Muscle layer of duodenum (tissue), 2 donors: Measurements from ENCODE around the gene DPH3.

ENCODE experiments used
- H3K27ac ChIP-seq: one replicate; pipeline ENCODE4 v1.7.0; 2013; ENCODE audit warnings: mild to moderate bottlenecking, low read length
- H3K27me3 ChIP-seq: one replicate; pipeline ENCODE4 v1.7.0; 2013; ENCODE audit warnings: low read depth, mild to moderate bottlenecking, control low read depth, low read length
- H3K36me3 ChIP-seq, 2 donors: one replicate each; pipeline ENCODE4 v1.7.0; 2013; ENCODE audit warnings: low read length in 2 of 2, control low read depth in 1 of 2, mild to moderate bottlenecking in 1 of 2; ENCODE audit not compliant: insufficient read depth in 2 of 2, control insufficient read depth in 1 of 2
- H3K4me1 ChIP-seq, 2 donors: one replicate each; pipeline ENCODE4 v1.7.0; 2013; ENCODE audit warnings: low read length in 2 of 2, mild to moderate bottlenecking in 2 of 2, control low read depth in 1 of 2, moderate library complexity in 1 of 2; ENCODE audit not compliant: insufficient read depth in 2 of 2, control insufficient read depth in 1 of 2
- H3K4me3 ChIP-seq, 2 donors: one replicate each; pipeline ENCODE4 v1.7.0; 2013; ENCODE audit warnings: low read length in 2 of 2, low read depth in 1 of 2, mild to moderate bottlenecking in 1 of 2
- H3K9me3 ChIP-seq, 2 donors: one replicate each; pipeline ENCODE4 v1.7.0; 2013; ENCODE audit warnings: low read length in 2 of 2, control low read depth in 1 of 2, mild to moderate bottlenecking in 1 of 2; ENCODE audit not compliant: control insufficient read depth in 1 of 2
- donor health status: healthy.

The DPH3 gene

GRCh38 chr3:16229681-16230080 is 35.1 kb downstream of the DPH3 start:
- no peaks in the 10 kb centered on the region for H3K36me3 ChIP-seq

GRCh38 chr3:16227566-16227965 is 37.2 kb downstream of the DPH3 start:
- H3K27ac ChIP-seq, result no peak overlapping the region
- no peaks in the 10 kb centered on the region for H3K9me3 ChIP-seq
- no peaks in the 10 kb centered on the region for H3K36me3 ChIP-seq
- H3K27me3 ChIP-seq, result no peaks in the 10 kb centered on the region
- H3K4me1 ChIP-seq, result no peaks in the 10 kb centered on the region
- H3K4me3 ChIP-seq, result no peak overlapping the region

More at GRCh38 chr3:16229681-16230080, 35.1 kb downstream of the DPH3 start:
- Histone ChIP-seq H3K27ac (no peak overlapping the region), H3K27me3 (no peaks in the 10 kb centered on the region), H3K4me1 (no peaks in the 10 kb centered on the region), H3K4me3 (no peak overlapping the region), H3K9me3 (no peaks in the 10 kb centered on the region)

- H3K9me3 ChIP-seq, result no peaks in the 10 kb centered on the region
- no peak overlapping the region for H3K27ac ChIP-seq
- no peaks in the 10 kb centered on the region for H3K4me1 ChIP-seq
- H3K36me3 ChIP-seq, result no peaks in the 10 kb centered on the region
- H3K4me3 ChIP-seq, result no peak overlapping the region
- no peaks in the 10 kb centered on the region for H3K27me3 ChIP-seq
These were observed 40.4 kb downstream of the DPH3 start for GRCh38 chr3:16224325-16224724.

- no peak overlapping the region for H3K27ac ChIP-seq
- H3K27me3 ChIP-seq, result no peaks in the 10 kb centered on the region
- no peaks in the 10 kb centered on the region for H3K36me3 ChIP-seq
- H3K9me3 ChIP-seq, result no peaks in the 10 kb centered on the region
- H3K4me3 ChIP-seq, result no peak overlapping the region
- no peaks in the 10 kb centered on the region for H3K4me1 ChIP-seq
These were observed 42.2 kb downstream of the DPH3 start for GRCh38 chr3:16222547-16222946.

- H3K27me3 ChIP-seq, result no peaks in the 10 kb centered on the region
- no peaks in the 10 kb centered on the region for H3K4me1 ChIP-seq
- no peak overlapping the region for H3K4me3 ChIP-seq
- no peaks in the 10 kb centered on the region for H3K9me3 ChIP-seq
- H3K27ac ChIP-seq, result no peak overlapping the region
- no peaks in the 10 kb centered on the region for H3K36me3 ChIP-seq
These were observed 42.8 kb downstream of the DPH3 start for GRCh38 chr3:16221990-16222389.

- Histone ChIP-seq H3K27me3 (no peaks in the 10 kb centered on the region), H3K36me3 (no peaks in the 10 kb centered on the region), H3K4me1 (no peaks in the 10 kb centered on the region), H3K9me3 (no peaks in the 10 kb centered on the region), H3K27ac (no peak overlapping the region), H3K4me3 (no peak overlapping the region)
These were observed 45.0 kb downstream of the DPH3 start for GRCh38 chr3:16219777-16220176.

- H3K9me3 ChIP-seq, result no peaks in the 10 kb centered on the region
- H3K4me1 ChIP-seq, result no peaks in the 10 kb centered on the region
- no peak overlapping the region for H3K4me3 ChIP-seq
- no peak overlapping the region for H3K27ac ChIP-seq
- no peaks in the 10 kb centered on the region for H3K36me3 ChIP-seq
- H3K27me3 ChIP-seq, result no peaks in the 10 kb centered on the region
These were observed 48.3 kb downstream of the DPH3 start for GRCh38 chr3:16216373-16216935.

GRCh38 chr3:16214366-16214765 is 50.4 kb downstream of the DPH3 start:
- H3K27me3 ChIP-seq, result no peaks in the 10 kb centered on the region
- H3K9me3 ChIP-seq, result no peaks in the 10 kb centered on the region
- H3K4me1 ChIP-seq, result no peaks in the 10 kb centered on the region
- no peak overlapping the region for H3K27ac ChIP-seq
- H3K36me3 ChIP-seq, result no peaks in the 10 kb centered on the region
- no peak overlapping the region for H3K4me3 ChIP-seq

GRCh38 chr3:16211176-16211904 is 53.4 kb downstream of the DPH3 start:
- no peaks in the 10 kb centered on the region for H3K4me1 ChIP-seq
- H3K4me3 ChIP-seq, result no peak overlapping the region
- no peaks in the 10 kb centered on the region for H3K9me3 ChIP-seq
- no peak overlapping the region for H3K27ac ChIP-seq
- H3K27me3 ChIP-seq, result no peaks in the 10 kb centered on the region
- no peaks in the 10 kb centered on the region for H3K36me3 ChIP-seq
